ENCODE results near the gene KNSTRN.
A peak's percentile ranks its signal among the peaks of the same experiment; 100 is the strongest.

Gene KNSTRN

GRCh38 chr15:40345867-40346578 is 36.5 kb upstream of the KNSTRN start:
- DNase-seq (ENCODE audit: low spot score): no peak

- DNase-seq (ENCODE audit: low spot score): no peak
Measured at GRCh38 chr15:40346579-40347558, 35.7 kb upstream of the KNSTRN start.

DNA sequence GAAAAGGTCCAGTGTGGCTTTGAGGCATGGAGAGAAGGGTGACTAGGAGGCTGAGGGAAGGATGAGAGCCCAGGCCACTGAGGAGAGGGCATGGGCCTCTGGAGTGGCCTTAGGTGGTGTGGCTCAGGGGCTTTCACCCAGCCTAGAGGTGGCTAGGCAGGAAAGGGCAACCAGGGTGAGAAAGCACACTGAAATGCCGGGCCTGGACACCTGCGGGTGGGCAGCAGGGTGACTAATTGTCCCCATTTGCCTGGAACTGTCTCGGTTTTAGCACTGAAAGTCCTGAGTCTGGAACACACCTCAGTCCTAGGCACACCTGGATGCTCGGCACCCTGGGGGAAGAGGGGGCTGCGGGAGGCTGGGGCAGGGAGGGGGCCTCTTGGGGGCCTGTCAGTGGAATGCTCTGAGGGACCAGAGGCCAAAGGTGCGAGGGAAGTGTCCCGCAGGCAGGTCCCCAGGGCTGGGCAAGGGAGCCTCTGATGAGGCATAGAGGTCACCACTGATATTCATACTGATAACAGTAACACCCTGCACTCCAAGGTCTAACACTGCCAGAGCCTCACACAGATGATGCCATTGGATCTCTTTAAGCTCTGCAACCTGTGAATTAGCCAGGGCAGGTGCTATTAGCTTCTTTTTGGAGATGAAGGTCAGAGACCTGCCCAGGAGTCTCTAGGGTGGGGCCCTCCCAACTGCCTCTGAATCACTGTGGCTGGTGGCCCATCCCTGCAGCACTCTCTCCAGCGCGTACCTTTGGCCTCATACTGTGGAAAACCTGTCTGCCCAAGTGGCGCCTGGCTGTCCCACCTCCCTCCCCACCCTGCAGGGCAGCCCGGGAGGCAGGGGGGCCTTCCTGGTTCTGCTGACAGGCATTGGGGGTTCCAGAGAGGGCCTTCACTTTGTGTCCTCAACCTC is 34.7 kb upstream of the KNSTRN start:
- DNase-seq (ENCODE audit: low spot score): no peak

DNA sequence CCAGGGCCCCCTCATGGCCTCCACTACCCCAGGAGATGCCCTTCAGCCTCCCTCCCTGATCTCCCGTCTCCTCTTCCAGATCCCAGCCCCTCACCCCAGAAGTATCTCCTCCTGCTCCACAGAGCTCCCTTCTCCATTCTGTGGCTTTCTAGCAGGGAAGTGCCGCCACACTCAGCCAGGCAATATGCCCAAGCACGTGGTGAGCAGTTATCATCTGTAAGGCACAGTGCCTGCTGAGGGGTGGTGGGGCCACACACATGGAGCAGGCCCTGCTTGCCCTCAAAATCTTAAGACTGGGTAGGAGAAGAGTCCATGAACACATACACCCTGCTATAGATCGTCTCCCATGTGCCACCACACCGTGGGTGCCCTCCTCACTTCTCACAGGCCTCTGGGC is 34.0 kb upstream of the KNSTRN start:
- DNase-seq (ENCODE audit: low spot score): no peak

GRCh38 chr15:40349163-40349562 is 33.4 kb upstream of the KNSTRN start:
- DNase-seq (ENCODE audit: low spot score): no peak

DNA sequence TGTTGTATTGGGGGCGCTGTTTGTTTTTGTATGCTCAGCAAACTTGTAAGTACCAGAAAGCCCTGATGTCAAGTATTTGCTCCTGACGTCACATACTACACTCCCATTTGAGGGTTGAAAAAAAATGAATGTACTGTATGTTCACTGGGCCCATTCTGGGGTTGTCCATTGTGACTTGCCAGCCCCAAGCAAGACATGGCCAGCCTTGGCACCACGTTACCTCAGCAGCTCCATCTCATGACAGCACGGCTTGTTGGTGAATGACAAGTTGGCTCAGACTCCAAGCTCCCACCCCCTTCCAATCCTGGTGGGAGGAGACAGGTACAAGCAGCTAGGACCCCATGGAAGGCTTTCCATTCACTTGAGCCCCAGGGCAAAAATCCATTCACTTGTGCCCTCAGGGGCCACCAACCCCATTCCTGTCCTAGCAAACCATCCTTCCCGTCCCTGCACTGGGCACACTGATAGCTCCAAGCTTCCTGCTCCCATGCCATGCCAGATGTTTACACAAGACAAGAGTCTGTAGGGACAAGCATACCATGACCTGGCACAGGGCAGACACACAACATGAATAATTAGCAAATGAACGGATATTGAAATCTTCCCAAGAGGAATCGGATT is 30.1 kb upstream of the KNSTRN start:
- no peak for DNase-seq (ENCODE audit: low spot score)

DNA sequence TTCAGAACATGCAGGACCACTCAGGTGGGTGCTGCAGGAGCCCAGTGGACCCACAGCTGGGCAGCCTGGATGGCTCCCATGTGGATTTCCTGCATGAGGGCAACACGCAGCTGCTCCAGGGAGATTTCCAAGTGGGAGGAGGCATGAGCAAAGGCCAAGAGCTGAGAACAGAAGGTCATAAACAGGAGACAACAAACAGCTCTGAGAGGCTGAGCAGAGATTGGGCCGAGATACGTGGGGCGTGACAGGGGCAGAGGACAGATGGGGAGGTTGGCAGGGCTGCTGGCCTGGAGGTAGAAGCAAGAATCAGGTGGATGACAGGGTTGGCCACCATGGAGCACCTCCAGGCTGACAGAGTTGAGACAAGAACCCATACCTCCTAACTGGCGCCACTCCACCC is 28.8 kb upstream of the KNSTRN start:
- no peak for DNase-seq (ENCODE audit: low spot score)

DNA sequence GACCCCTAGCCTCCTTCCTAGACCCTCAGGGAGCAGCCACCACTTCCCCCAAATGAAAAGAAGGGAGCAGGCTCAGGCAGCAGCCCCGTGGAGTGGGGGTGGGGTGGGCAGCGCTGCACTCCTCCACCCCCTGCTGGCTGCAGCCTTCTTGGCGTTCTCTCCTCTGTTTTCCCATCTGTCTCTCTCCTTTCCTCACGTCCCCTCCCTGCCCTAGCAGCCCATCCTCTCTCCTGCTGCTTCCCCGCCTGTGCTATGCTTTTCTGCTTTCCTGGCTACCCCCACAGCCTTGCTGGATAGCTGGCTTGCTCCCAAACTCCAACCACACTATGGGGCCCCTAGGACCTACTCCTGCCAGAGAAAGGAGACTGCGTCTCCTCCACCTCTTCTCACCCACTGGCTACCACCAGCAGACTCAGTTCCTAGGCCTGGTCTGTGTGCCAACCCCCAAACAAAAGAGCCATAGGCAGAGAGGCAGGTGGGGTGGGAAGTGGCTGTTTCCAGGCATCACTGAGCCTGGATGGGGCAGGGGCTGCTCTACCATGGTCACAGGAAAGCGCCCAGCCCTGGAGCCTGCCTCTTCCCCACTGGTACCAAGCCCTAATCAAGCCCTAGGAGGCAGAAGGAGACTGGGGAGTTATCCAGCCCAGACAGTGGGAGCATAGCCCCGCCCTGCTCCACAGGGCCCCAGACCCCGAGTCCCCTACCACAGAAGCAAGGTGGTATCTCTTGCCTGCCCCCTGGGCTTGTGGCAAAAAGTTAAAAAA is 27.9 kb upstream of the KNSTRN start:
- no peak for DNase-seq (ENCODE audit: low spot score)

- DNase-seq (ENCODE audit: low spot score): no peak
Measured at GRCh38 chr15:40355976-40356585, 26.4 kb upstream of the KNSTRN start.

DNA sequence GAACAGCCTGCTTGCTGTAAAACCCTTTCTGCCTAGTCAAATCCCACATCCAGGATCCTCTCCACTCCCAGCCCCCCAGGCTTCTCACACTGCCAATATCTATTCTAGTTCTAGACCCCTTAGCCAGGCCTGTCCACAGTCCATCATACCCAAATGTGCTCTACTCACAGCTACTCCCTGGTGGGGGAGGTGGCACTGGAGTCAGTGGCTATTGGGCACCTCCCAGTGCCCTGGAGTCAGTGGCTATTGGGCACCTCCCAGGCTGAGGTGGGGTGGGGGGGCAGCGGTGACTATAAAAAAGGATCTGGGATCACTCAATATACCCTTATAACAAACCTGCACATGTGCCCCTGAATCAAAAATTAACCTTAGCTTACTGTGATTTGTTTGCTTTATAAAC is 25.3 kb upstream of the KNSTRN start:
- no peak for DNase-seq (ENCODE audit: low spot score)

DNA sequence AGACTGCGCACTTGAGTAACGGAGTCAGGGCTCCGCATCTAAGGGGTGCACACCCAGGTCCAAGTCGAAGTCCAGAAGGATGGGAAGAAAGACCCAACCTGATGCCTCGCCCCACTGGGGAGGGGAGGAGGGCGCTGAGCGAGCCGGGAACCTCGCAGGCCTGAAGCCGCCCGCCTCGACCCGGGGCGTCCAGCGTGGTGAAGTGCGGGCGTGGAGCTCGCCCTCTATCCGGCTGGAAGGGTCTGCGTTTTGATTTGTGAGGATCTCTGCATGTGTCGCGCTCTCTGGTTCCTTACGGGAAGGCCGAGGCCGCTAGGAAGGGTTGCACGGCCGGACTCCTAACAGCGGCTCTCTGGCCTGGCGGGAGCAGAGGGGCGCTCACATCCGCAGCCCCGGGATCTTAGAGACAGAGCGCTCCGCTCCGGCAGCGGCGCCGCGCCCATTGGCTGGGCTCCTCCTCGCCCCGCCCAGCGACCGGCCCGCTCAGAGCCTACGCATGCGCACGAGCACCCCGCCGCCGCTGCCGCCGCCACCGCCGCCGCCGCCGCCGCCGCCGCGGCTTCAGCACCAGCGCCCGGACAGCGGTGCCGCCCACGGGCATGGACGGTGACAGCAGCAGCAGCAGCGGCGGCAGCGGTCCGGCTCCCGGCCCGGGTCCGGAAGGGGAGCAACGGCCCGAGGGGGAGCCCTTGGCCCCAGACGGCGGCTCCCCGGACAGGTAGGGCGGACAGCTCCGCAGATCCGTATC is 24.6 kb upstream of the KNSTRN start, which contains the start of gene DISP2:
DISP2 (plus strand) TSS at position 497 of the 748 bp plus-strand sequence; CDS start at position 600, 103 bp downstream.
- peak; percentile 83 for DNase-seq (ENCODE audit: low spot score)

DNA sequence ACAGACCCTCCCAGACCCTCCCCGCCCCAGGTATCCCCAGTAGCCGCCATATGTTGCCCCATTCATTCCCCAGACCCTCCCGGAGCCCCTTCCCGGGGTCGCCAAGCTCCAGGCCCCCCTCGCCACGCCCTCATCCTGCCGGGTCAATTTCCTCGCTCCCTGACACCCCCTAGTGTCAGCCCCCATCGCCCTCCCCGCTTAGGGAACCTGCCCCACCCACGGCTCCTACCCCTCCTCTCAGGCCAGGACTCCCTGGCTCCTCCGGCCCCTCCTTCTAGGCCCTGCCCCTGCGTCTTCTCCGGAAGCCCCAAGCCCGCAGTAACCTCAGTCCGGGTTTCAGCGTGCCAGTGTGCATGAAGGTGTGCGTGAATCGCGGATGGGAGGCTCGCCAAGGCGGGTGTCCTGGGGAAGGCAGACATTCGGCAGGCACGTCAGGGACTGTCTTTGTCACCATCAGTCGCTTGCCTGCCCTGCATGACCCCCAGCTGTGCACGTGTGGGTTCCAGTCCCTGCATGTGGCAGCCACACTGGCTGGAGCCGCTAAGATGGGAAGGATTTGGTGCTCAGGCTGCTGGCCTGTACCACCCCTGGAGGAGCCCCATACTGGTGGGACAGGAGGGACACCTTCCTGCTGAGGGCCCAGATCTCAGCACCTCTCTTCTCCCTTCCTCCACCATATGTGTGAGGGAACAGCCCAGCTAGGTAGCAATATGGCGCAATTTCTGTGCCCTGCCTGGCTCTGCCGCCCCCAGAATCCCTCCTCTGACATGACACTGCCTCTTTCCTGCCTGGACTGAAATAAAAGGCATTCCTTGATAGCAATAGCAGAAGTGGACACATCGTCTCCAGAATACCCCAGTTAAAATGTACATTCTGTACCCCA is 23.8 kb upstream of the KNSTRN start:
- no peak for DNase-seq (ENCODE audit: low spot score)

GRCh38 chr15:40360015-40360414 is 22.5 kb upstream of the KNSTRN start:
- DNase-seq (ENCODE audit: low spot score): no peak

- DNase-seq (ENCODE audit: low spot score): no peak
Measured at GRCh38 chr15:40361640-40362039, 20.9 kb upstream of the KNSTRN start.

GRCh38 chr15:40363611-40364010 is 18.9 kb upstream of the KNSTRN start:
- DNase-seq (ENCODE audit: low spot score): no peak

- DNase-seq (ENCODE audit: low spot score): no peak
Measured at GRCh38 chr15:40364251-40364650, 18.3 kb upstream of the KNSTRN start.

DNA sequence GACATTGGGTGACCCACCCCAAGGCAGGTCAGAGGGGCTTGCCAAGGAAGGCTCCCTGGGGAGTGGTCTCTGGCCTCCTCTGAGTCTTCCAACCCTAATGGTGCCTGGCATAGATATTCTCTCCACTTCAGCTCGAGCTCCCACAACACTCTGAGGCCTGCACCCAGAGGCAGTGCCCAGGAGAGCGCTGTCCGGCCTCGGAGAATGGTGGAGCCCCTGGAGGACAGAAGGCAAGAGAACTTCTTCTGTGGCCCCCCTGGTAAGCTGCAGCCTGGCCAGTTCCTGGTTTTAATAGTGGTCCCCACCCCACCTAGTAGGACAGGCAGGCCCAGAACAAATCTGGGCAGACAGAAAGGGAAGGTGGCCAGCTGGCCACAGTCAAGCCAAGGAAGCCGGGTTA is 17.5 kb upstream of the KNSTRN start:
- no peak for DNase-seq (ENCODE audit: low spot score)

- DNase-seq (ENCODE audit: low spot score): no peak
Measured at GRCh38 chr15:40365624-40366456, 16.7 kb upstream of the KNSTRN start.

Measured in kidney capillary endothelial cell (primary cell).